ENCODE measurements around the gene TUBD1. TPM values are rescaled to one million over a fixed set of nuclear protein-coding genes. Genes with fewer than 3 reads are reported as not detected.

TUBD1 gene
- total RNA-seq, 1 donor from 2014 or later, result 0.64 TPM

DNA sequence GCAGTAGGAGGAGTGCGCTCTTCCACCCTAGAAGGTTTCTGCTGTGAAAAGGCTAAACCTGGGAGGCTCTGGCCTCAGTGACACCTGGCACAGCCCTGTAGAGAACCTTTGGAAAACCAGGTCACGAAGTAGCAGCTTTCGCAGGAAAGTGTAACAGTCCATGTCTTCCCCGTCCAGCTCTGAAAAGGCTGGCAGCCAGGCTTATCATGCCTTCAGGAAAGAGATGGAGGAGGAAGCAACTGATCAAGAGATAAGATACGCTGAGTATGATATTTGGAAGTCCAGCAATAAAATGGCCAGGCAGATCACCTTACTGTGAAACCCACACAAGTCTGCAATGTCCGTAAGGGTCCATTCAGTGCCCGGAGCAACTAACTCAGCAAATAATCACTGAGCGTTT lies 22.3 kb downstream of the TUBD1 start:
- H3K27ac ChIP-seq, result no peak overlapping the region
- TF ChIP-seq, protein P1, sequence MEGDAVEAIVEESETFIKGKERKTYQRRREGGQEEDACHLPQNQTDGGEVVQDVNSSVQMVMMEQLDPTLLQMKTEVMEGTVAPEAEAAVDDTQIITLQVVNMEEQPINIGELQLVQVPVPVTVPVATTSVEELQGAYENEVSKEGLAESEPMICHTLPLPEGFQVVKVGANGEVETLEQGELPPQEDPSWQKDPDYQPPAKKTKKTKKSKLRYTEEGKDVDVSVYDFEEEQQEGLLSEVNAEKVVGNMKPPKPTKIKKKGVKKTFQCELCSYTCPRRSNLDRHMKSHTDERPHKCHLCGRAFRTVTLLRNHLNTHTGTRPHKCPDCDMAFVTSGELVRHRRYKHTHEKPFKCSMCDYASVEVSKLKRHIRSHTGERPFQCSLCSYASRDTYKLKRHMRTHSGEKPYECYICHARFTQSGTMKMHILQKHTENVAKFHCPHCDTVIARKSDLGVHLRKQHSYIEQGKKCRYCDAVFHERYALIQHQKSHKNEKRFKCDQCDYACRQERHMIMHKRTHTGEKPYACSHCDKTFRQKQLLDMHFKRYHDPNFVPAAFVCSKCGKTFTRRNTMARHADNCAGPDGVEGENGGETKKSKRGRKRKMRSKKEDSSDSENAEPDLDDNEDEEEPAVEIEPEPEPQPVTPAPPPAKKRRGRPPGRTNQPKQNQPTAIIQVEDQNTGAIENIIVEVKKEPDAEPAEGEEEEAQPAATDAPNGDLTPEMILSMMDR (IDR thresholded peaks at IDR 0.05), result no peak
- no peaks in the 10 kb centered on the region for H3K27me3 ChIP-seq
- intact Hi-C loops (cut with DNase I), result no loop called here
- H3K4me1 ChIP-seq, result no peaks in the 10 kb centered on the region
- no peak for DNase-seq (ENCODE audit: low spot score in 2 of 2)
- peaks cover 14% of the 10 kb centered on the region in 2 donors for H3K36me3 ChIP-seq
- H3K4me3 ChIP-seq, result no peak overlapping the region
- no peaks in the 10 kb centered on the region for H3K9me3 ChIP-seq

DNA sequence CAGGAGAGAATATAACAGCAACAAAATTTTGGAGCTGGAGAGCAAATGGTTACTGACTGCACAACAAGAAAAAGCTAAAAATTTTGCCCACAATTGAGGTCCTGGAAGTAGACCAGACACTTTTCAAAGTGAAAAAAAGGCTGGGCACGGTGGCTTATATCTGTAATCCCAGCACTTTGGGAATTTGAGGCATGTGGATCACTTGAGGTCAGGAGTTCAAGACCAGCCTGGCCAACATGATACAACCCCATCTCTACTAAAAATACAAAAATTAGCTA lies 22.9 kb downstream of the TUBD1 start:
- peaks cover 9 to 14% of the 10 kb centered on the region in 2 donors for H3K36me3 ChIP-seq

DNA sequence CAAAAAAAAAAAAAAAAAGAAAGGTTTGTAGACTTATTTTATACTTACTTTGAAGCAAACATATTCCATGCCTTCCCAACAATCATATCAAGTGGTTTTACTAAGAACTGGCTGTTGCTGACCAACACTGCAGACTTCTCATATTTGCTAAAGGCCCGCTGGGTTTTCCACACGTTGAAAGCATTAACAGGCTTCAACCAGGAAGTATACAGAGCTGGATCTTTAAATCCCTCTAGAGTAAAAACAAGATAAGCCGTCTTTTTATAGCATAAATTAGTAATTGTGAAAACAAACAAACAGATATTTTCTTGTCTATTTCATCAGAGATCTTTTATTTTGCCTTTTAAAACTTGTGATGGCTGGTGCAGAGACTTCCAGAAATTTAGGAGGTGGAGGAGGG lies 29.1 kb downstream of the TUBD1 start:
- TF ChIP-seq, protein P1 (IDR thresholded peaks at IDR 0.05), result no peak
- no peaks in the 10 kb centered on the region for H3K27me3 ChIP-seq
- peaks cover 21 to 28% of the 10 kb centered on the region in 2 donors for H3K36me3 ChIP-seq
- no peak overlapping the region for H3K27ac ChIP-seq
- no peaks in the 10 kb centered on the region for H3K9me3 ChIP-seq
- no peak overlapping the region for H3K4me3 ChIP-seq
- peaks cover 0 to 3% of the 10 kb centered on the region in 2 donors for H3K4me1 ChIP-seq
- DNase-seq (ENCODE audit: low spot score in 2 of 2), result no peak
- intact Hi-C loops (cut with DNase I), result no loop called here

More for the DNA sequence above, 22.9 kb downstream of the TUBD1 start:
- Histone ChIP-seq H3K4me3 (no peak overlapping the region), H3K27ac (no peak overlapping the region), H3K27me3 (no peaks in the 10 kb centered on the region), H3K9me3 (no peaks in the 10 kb centered on the region), H3K4me1 (no peaks in the 10 kb centered on the region)
- TF ChIP-seq, protein P1 (IDR thresholded peaks at IDR 0.05), result no peak
- no peak for DNase-seq (ENCODE audit: low spot score in 2 of 2)
- intact Hi-C loops (cut with DNase I), result no loop called here

DNA sequence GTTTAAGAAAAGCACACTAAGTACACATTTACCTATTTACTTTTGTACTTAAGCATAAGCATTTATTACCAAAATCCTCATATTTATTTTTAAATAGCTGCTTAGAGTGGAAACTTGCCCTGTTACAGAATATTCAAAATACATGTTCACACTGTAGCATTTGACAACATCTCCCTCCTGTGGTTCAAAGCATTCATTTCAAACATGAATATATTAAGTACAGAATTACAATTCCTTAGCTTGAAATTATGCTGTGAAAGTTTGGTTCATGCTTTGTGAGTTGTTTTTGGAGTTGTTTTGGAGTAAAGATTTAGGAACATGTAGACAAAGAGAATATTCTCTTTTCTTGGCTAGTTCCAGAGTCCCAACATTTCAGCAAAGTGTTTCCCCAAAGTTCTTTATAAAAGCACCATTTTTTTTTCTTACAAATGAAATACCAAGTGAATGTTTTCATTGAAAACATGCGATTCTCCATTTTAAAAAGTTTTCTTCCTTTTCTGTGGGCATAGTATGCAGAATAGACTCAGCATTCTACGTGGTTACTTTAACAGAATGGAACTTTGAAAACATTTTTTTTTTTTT lies 33.2 kb downstream of the TUBD1 start:
- TF ChIP-seq, protein P1 (IDR thresholded peaks at IDR 0.05), result peak; percentile 50 to 71 (median 70)
- no peak overlapping the region for H3K27ac ChIP-seq
- H3K4me3 ChIP-seq, result no peak overlapping the region
- H3K36me3 ChIP-seq, result peaks cover 21 to 28% of the 10 kb centered on the region in 2 donors
- peaks cover 0 to 10% of the 10 kb centered on the region in 2 donors for H3K4me1 ChIP-seq
- H3K9me3 ChIP-seq, result no peaks in the 10 kb centered on the region
- no peaks in the 10 kb centered on the region for H3K27me3 ChIP-seq
- no peak for DNase-seq (ENCODE audit: low spot score in 2 of 2)
- intact Hi-C loops (cut with DNase I), result loop anchor here (1.0 kb wide), 2 partner anchors 106 to 112 kb away; no protein-coding TSS in a partner anchor

DNA sequence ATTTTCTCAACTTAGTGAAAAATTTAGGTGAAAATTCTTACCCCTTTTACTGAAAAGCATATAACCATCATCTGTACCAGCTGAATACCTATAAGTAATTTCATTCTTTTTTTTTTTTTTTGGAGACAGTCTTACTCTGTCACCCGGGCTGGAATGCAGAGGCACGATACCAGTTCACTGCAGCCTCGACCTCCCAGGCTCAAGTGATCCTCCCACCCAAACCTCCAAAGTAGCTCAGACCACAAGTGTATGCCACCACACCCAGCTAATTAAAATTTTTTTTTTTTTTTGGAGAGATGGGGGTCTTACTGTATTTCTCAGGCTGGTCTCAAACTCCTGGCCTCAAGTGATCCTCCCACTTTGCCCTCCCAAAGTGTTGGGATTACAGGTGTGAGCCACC lies 33.8 kb downstream of the TUBD1 start:
- TF ChIP-seq, protein P1 (IDR thresholded peaks at IDR 0.05), result no peak
- Histone ChIP-seq H3K4me3 (no peak overlapping the region), H3K9me3 (no peaks in the 10 kb centered on the region), H3K4me1 (peaks cover 0 to 10% of the 10 kb centered on the region in 2 donors), H3K36me3 (peaks cover 21 to 28% of the 10 kb centered on the region in 2 donors), H3K27me3 (no peaks in the 10 kb centered on the region), H3K27ac (no peak overlapping the region)
- peak in 1 of 2 donors; percentile 37 for DNase-seq (ENCODE audit: low spot score in 2 of 2)
- intact Hi-C loops (cut with DNase I), result loop anchor here (1.0 kb wide), 2 partner anchors 106 to 112 kb away; no protein-coding TSS in a partner anchor
